ENCODE measurements around the gene VMP1. TPM values are rescaled to one million over a fixed set of nuclear protein-coding genes. Genes with fewer than 3 reads are reported as not detected.

The VMP1 gene
- total RNA-seq, 4 donors from 2014 or later = 48.3 to 108 (median 72.4) TPM

- DNase-seq (ENCODE audit: low spot score in 2 of 2) = peak in 1 of 2 donors; percentile 10
- Histone ChIP-seq H3K27ac (no peak overlapping the region), H3K9me3 (no peaks in the 10 kb centered on the region), H3K4me3 (no peak overlapping the region), H3K27me3 (no peaks in the 10 kb centered on the region), H3K4me1 (no peaks in the 10 kb centered on the region), H3K36me3 (peaks cover 70% of the 10 kb centered on the region)
- TF ChIP-seq POLR2AphosphoS5 (IDR thresholded peaks at IDR 0.05) (no peak), CTCF (IDR thresholded peaks at IDR 0.05) (no peak), POLR2A (IDR thresholded peaks at IDR 0.05) (no peak), EP300 (IDR thresholded peaks at IDR 0.05) (no peak)
- WGBS = 86% methylated on average over 3 of the region's 3 CpGs
Observed at GRCh38 chr17:59876107-59876506, 168.7 kb downstream of the VMP1 start.

GRCh38 chr17:59877965-59878364 is 170.5 kb downstream of the VMP1 start:
- TF ChIP-seq POLR2AphosphoS5 (IDR thresholded peaks at IDR 0.05) = no peak
- no peak for TF ChIP-seq CTCF (IDR thresholded peaks at IDR 0.05)
- TF ChIP-seq POLR2A (IDR thresholded peaks at IDR 0.05) = no peak
- no peak for TF ChIP-seq EP300 (IDR thresholded peaks at IDR 0.05)
- H3K36me3 ChIP-seq = peaks cover 70% of the 10 kb centered on the region
- WGBS = 92% methylated on average over 5 of the region's 5 CpGs

GRCh38 chr17:59878624-59879023 is 171.2 kb downstream of the VMP1 start:
- peaks cover 72% of the 10 kb centered on the region for H3K36me3 ChIP-seq
- no peak overlapping the region for H3K4me3 ChIP-seq
- TF ChIP-seq POLR2AphosphoS5 (IDR thresholded peaks at IDR 0.05) (no peak), EP300 (IDR thresholded peaks at IDR 0.05) (no peak), CTCF (IDR thresholded peaks at IDR 0.05) (no peak), POLR2A (IDR thresholded peaks at IDR 0.05) (no peak)
- 86% methylated on average over 3 of the region's 3 CpGs for WGBS
- no peaks in the 10 kb centered on the region for H3K9me3 ChIP-seq
- no peak overlapping the region for H3K27ac ChIP-seq
- no peaks in the 10 kb centered on the region for H3K4me1 ChIP-seq
- no peaks in the 10 kb centered on the region for H3K27me3 ChIP-seq
- DNase-seq (ENCODE audit: low spot score in 2 of 2) = no peak

More at GRCh38 chr17:59877965-59878364, 170.5 kb downstream of the VMP1 start:
- Histone ChIP-seq H3K27ac (no peak overlapping the region), H3K4me3 (no peak overlapping the region), H3K27me3 (no peaks in the 10 kb centered on the region), H3K9me3 (no peaks in the 10 kb centered on the region), H3K4me1 (no peaks in the 10 kb centered on the region)
- DNase-seq (ENCODE audit: low spot score in 2 of 2) = no peak

- H3K27ac ChIP-seq = no peak overlapping the region
- H3K4me1 ChIP-seq = no peaks in the 10 kb centered on the region
- H3K4me3 ChIP-seq = no peak overlapping the region
- peaks cover 72% of the 10 kb centered on the region for H3K36me3 ChIP-seq
- no peak for TF ChIP-seq POLR2A (IDR thresholded peaks at IDR 0.05)
- TF ChIP-seq EP300 (IDR thresholded peaks at IDR 0.05) = no peak
- TF ChIP-seq CTCF (IDR thresholded peaks at IDR 0.05) = no peak
- no peak for TF ChIP-seq POLR2AphosphoS5 (IDR thresholded peaks at IDR 0.05)
- no peaks in the 10 kb centered on the region for H3K9me3 ChIP-seq
- no peak for DNase-seq (ENCODE audit: low spot score in 2 of 2)
- H3K27me3 ChIP-seq = no peaks in the 10 kb centered on the region
- WGBS = 93% methylated on average over 7 of the region's 9 CpGs
Observed at GRCh38 chr17:59884861-59885260, 177.4 kb downstream of the VMP1 start.

- H3K36me3 ChIP-seq = peaks cover 50% of the 10 kb centered on the region
- H3K9me3 ChIP-seq = no peaks in the 10 kb centered on the region
- peaks cover 15% of the 10 kb centered on the region for H3K4me1 ChIP-seq
- 95% methylated on average over 8 of the region's 8 CpGs for WGBS
- no peak overlapping the region for H3K27ac ChIP-seq
- DNase-seq (ENCODE audit: low spot score in 2 of 2) = peak in 1 of 2 donors; percentile 33
- no peak for TF ChIP-seq POLR2A (IDR thresholded peaks at IDR 0.05)
- TF ChIP-seq CTCF (IDR thresholded peaks at IDR 0.05) = no peak
- no peak for TF ChIP-seq POLR2AphosphoS5 (IDR thresholded peaks at IDR 0.05)
- no peak for TF ChIP-seq EP300 (IDR thresholded peaks at IDR 0.05)
- no peak overlapping the region for H3K4me3 ChIP-seq
- no peaks in the 10 kb centered on the region for H3K27me3 ChIP-seq
Observed at GRCh38 chr17:59888145-59888750, 180.8 kb downstream of the VMP1 start.

All from suprapubic skin (tissue), 4 donors.